Measurements from ENCODE around the gene JMJD8. TPM values are rescaled to one million over a fixed set of nuclear protein-coding genes. Genes with fewer than 3 reads are reported as not detected.
A peak's percentile ranks its signal among the peaks of the same experiment; 100 is the strongest.

Gene JMJD8
- total and polyA plus RNA-seq, 9 of the 15 experiments (the other 6 are each of a cell fraction or from before 2014, with no cell fraction given) = 1.2 to 50.6 (median 29.3) TPM

- DNase-seq (ENCODE audit: extremely low read depth in 1 of 4, low spot score in 3 of 4) (no peak), ATAC-seq (no peak), FAIRE-seq (no peak)
- ChIA-PET CTCF (ENCODE audit: low intra/inter-chr PET ratio) (no interaction called here), POLR2A (interaction anchor here (0.6 to 1.4 kb wide), 3 partner anchors 17 to 107 kb away, joined by 3 to 5 read pairs (median 3); partner anchors contain the start of genes ANTKMT and CIAO3)
- WGBS (ENCODE audit: insufficient coverage, low coverage, missing lambda C conversion rate) = 11% methylated on average over 6 of the region's 7 CpGs
- BruUV-seq (replicated peaks) = no TSS peak
- peak overlapping the region in 1 of 2 experiments; percentile 26; a peak in 1 of 4 replicates for H3K9ac ChIP-seq (ENCODE audit: insufficient read depth in 1 of 2, low read depth in 2 of 2, low read length in 2 of 2)
- no peaks in the 10 kb centered on the region for H3K9me3 ChIP-seq (replicated peaks; ENCODE audit: control insufficient read depth, insufficient read depth, low read depth, low read length)
- H3K4me1 ChIP-seq (replicated peaks in 1 of 2; ENCODE audit: control insufficient read depth in 2 of 2, insufficient read depth in 2 of 2, low read length in 2 of 2) = peaks cover 0 to 67% of the 10 kb centered on the region in 2 experiments; a peak in 3 of 5 replicates
- H4K20me1 ChIP-seq (replicated peaks; ENCODE audit: control insufficient read depth, insufficient read depth, low read length) = peaks cover 39% of the 10 kb centered on the region
- peaks cover 11 to 64% of the 10 kb centered on the region in 2 experiments; a peak in 4 of 5 replicates for H3K27me3 ChIP-seq (ENCODE audit: control insufficient read depth in 2 of 2, insufficient read depth in 2 of 2, low read length in 2 of 2)
- H3K4me2 ChIP-seq (ENCODE audit: insufficient read depth, low read length) = no peak overlapping the region
- peaks cover 6% of the 10 kb centered on the region for H3K9me1 ChIP-seq (ENCODE audit: control insufficient read depth, insufficient read depth, low read length)
- no peak for TF ChIP-seq RBM34 (IDR thresholded peaks at IDR 0.05; ENCODE audit: borderline replicate concordance, insufficient read depth, low read length)
- H3K27ac ChIP-seq (ENCODE audit: extremely low read depth, low read depth, low read length) = no peak overlapping the region
- H3K4me3 ChIP-seq = no peak overlapping the region
- in situ Hi-C loops (cut with MboI) = no loop called here
- H2AFZ ChIP-seq (ENCODE audit: low read depth, low read length) = no peak overlapping the region
- no peaks in the 10 kb centered on the region for H3K79me2 ChIP-seq (ENCODE audit: control insufficient read depth, insufficient read depth, low read length)
- no peaks in the 10 kb centered on the region for H3K36me3 ChIP-seq (ENCODE audit: control insufficient read depth, insufficient read depth, low read length)
- intact Hi-C loops (cut with micrococcal nuclease) = no loop called here
Observed at GRCh38 chr16:704047-704446, 19.9 kb upstream of the JMJD8 start.

- no TSS peak for BruUV-seq (replicated peaks)
- FAIRE-seq (no peak), ATAC-seq (no peak), DNase-seq (ENCODE audit: extremely low read depth in 1 of 4, low spot score in 3 of 4) (no peak)
- H2AFZ ChIP-seq (ENCODE audit: low read depth, low read length) = no peak overlapping the region
- H3K4me2 ChIP-seq (ENCODE audit: insufficient read depth, low read length) = no peak overlapping the region
- H3K4me3 ChIP-seq = no peak overlapping the region
- peaks cover 13 to 67% of the 10 kb centered on the region in 2 experiments; a peak in 4 of 5 replicates for H3K27me3 ChIP-seq (ENCODE audit: control insufficient read depth in 2 of 2, insufficient read depth in 2 of 2, low read length in 2 of 2)
- H3K9ac ChIP-seq (ENCODE audit: insufficient read depth in 1 of 2, low read depth in 2 of 2, low read length in 2 of 2) = peak overlapping the region in 1 of 2 experiments; percentile 22; a peak in 1 of 4 replicates
- H3K36me3 ChIP-seq (ENCODE audit: control insufficient read depth, insufficient read depth, low read length) = no peaks in the 10 kb centered on the region
- H3K9me1 ChIP-seq (ENCODE audit: control insufficient read depth, insufficient read depth, low read length) = peaks cover 6% of the 10 kb centered on the region
- POLR2A ChIA-PET = interaction anchor here (0.6 to 1.4 kb wide), 3 partner anchors 17 to 107 kb away, joined by 3 to 5 read pairs (median 3); partner anchors contain the start of genes ANTKMT and CIAO3
- CTCF ChIA-PET (ENCODE audit: low intra/inter-chr PET ratio) = no interaction called here
- in situ Hi-C loops (cut with MboI) (no loop called here), intact Hi-C loops (cut with micrococcal nuclease) (no loop called here)
- no peaks in the 10 kb centered on the region for H3K9me3 ChIP-seq (replicated peaks; ENCODE audit: control insufficient read depth, insufficient read depth, low read depth, low read length)
- WGBS (ENCODE audit: insufficient coverage, low coverage, missing lambda C conversion rate) = 44% methylated on average over 12 of the region's 12 CpGs
- H3K4me1 ChIP-seq (replicated peaks in 1 of 2; ENCODE audit: control insufficient read depth in 2 of 2, insufficient read depth in 2 of 2, low read length in 2 of 2) = peaks cover 0 to 67% of the 10 kb centered on the region in 2 experiments; a peak in 3 of 5 replicates
- H3K27ac ChIP-seq (ENCODE audit: extremely low read depth, low read depth, low read length) = no peak overlapping the region
- H3K79me2 ChIP-seq (ENCODE audit: control insufficient read depth, insufficient read depth, low read length) = no peaks in the 10 kb centered on the region
- H4K20me1 ChIP-seq (replicated peaks; ENCODE audit: control insufficient read depth, insufficient read depth, low read length) = peaks cover 32% of the 10 kb centered on the region
- TF ChIP-seq RBM17 (IDR thresholded peaks at IDR 0.05; ENCODE audit: borderline replicate concordance, low read depth, low read length) (no peak), MAX (CRISPR knock-in tag; IDR thresholded peaks at IDR 0.05) (peak; percentile 29; the same call in 1 of the 2 replicates)
Observed at GRCh38 chr16:703406-703805, 19.3 kb upstream of the JMJD8 start.

Data from K562 (cell line).